T-helper 17 cell (primary cell): ENCODE measurements around the gene TM9SF4. TPM values are rescaled to one million over a fixed set of nuclear protein-coding genes. Genes with fewer than 3 reads are reported as not detected.
A peak's percentile ranks its signal among the peaks of the same experiment; 100 is the strongest.

ENCODE experiments used
- ATAC-seq: fragments of 150-1000 bp; cut with Tn5 transposase; 2 replicates; pipeline ENCODE4 v1.10.0; 2021; ENCODE audit warnings: mild to moderate bottlenecking, moderate library complexity
- DNase-seq, 3 donors: peaks; one replicate each; pipeline versions ENCODE4 v3.0.0 to v3.0.0-alpha.2; 2020 to 2021
- H3K9me3 ChIP-seq: one replicate; pipeline ENCODE4 v1.7.0; 2013; ENCODE audit warnings: low read length, mild to moderate bottlenecking; ENCODE audit not compliant: control insufficient read depth, poor library complexity, severe bottlenecking
- H3K27ac Mint-ChIP-seq: one replicate; pipeline ENCODE4 v1.8.0; 2022; ENCODE audit warnings: mild to moderate bottlenecking, moderate library complexity, mixed read lengths
- H3K27me3 Mint-ChIP-seq: one replicate; pipeline ENCODE4 v1.8.0; 2022; ENCODE audit warnings: mixed read lengths
- H3K36me3 Mint-ChIP-seq: one replicate; pipeline ENCODE4 v1.8.0; 2022; ENCODE audit warnings: low read depth, mixed read lengths
- H3K4me1 Mint-ChIP-seq: one replicate; pipeline ENCODE4 v1.8.0; 2022; ENCODE audit warnings: mild to moderate bottlenecking, mixed read lengths
- H3K4me3 Mint-ChIP-seq: one replicate; pipeline ENCODE4 v1.8.0; 2022; ENCODE audit warnings: mild to moderate bottlenecking, moderate library complexity, mixed read lengths
- total RNA-seq, 4 donors: library from RNA in 2 of 4; stranded (reverse) in 2 of 4; gene quantifications; one replicate each; pipeline ENCODE4 v1.2.3 and lab custom pipeline; 2022 to 2026

TM9SF4 gene, protein sequence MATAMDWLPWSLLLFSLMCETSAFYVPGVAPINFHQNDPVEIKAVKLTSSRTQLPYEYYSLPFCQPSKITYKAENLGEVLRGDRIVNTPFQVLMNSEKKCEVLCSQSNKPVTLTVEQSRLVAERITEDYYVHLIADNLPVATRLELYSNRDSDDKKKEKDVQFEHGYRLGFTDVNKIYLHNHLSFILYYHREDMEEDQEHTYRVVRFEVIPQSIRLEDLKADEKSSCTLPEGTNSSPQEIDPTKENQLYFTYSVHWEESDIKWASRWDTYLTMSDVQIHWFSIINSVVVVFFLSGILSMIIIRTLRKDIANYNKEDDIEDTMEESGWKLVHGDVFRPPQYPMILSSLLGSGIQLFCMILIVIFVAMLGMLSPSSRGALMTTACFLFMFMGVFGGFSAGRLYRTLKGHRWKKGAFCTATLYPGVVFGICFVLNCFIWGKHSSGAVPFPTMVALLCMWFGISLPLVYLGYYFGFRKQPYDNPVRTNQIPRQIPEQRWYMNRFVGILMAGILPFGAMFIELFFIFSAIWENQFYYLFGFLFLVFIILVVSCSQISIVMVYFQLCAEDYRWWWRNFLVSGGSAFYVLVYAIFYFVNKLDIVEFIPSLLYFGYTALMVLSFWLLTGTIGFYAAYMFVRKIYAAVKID
- total RNA-seq (10 to 100 TPM; 41.2 to 42.4 TPM), total RNA-seq (lab: John Stamatoyannopoulos, UW) (33.9 to 43.1 reads per million in 2 donors)

DNA sequence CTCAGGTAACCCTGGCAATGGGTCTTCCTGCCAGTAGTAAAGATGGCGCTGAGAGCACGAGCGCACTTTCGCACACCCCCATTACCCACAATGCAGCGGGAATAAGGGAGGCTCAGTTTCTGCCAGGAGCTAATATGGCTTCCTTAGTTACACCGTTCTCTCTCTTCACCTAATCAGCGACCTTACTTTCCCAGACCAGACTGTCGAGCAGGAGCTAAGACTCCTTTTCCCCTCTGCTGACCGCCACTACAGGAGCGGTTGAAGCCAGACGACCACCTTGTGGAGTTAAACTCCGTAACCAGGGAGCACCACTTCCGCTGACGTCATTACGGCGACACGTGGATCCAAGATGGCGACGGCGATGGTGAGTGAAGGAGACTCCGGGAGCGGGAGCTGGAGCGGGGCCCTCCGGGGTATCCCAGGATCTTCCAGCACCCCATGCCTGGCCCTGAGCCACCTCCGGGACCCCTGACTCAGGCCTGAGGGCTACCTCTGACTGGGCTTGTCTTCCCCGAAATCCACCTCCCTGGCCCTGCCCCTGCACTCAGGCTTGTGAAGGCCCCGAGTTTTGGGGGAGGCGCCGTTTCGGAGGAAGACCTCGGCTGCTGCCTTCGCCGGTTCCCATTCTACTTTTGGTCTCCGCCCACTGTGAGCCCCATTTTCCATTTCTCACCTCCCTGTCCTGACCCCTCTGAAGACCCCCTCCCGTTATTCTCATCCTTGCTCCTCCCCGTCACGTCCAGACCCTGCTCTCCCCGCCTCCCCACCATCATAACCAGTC, at the start of gene TM9SF4:
Gene TM9SF4 (plus strand): TSS at position 323 of the 781 bp plus-strand sequence. CDS start 27 bp downstream, at position 350.
- DNase-seq (peak; percentile 68 to 80 (median 73)), ATAC-seq (peak; percentile 94)
- peaks cover 26% of the 10 kb centered on the region for H3K4me1 Mint-ChIP-seq
- no peaks in the 10 kb centered on the region for H3K9me3 ChIP-seq
- peak within 1 kb of the TSS; percentile 97 for H3K4me3 Mint-ChIP-seq
- peaks cover 6% of the 10 kb centered on the region for H3K36me3 Mint-ChIP-seq
- peak within 1 kb of the TSS; percentile 100 for H3K27ac Mint-ChIP-seq
- no peaks in the 10 kb centered on the region for H3K27me3 Mint-ChIP-seq

DNA sequence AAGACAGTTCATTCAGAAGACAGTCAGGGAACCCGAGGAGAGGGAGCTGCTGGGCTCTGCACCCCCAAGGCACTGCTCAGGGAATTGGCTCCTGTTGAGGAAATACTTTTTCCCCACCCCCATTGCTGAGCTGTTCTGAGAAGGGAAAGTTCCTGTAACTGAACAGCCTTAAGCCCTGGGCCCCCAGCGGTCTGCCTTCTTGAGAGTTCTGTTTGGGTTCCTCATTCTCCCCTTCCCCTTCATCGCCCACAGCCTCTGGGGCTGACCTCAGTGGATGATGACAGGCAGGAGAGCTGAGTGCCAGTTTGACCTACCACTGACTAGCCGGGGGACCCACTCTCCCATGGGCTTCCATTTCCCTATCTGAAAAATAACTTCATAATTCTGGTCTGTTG, 46.7 kb upstream of the TM9SF4 start:
- H3K4me3 Mint-ChIP-seq: no peak overlapping the region
- H3K27me3 Mint-ChIP-seq: peaks cover 65% of the 10 kb centered on the region
- peaks cover 2% of the 10 kb centered on the region for H3K4me1 Mint-ChIP-seq
- H3K9me3 ChIP-seq: no peaks in the 10 kb centered on the region
- no peak overlapping the region for H3K27ac Mint-ChIP-seq
- ATAC-seq: peak; percentile 44
- DNase-seq: no peak
- peaks cover 5% of the 10 kb centered on the region for H3K36me3 Mint-ChIP-seq

DNA sequence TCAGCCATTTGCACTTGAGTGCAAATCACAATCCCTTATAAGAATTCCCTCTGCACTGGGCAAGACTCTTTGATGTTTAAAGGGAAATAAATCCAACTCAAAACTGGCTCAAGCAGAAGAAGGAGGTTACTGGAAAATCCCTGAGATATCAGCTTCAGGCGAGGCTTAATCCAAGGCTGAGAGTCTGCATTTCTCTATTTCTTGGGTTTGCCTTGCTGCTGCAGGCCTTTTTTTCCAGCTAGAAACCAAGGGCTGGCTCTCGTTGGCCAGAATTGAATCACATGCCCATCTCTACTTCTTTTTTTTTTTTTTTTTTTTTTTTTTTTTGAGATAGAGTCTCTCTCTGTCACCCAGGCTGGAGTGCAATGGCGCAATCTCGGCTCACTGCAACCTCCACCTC, 45.8 kb upstream of the TM9SF4 start:
- peaks cover 57% of the 10 kb centered on the region for H3K27me3 Mint-ChIP-seq
- H3K4me1 Mint-ChIP-seq: peaks cover 2% of the 10 kb centered on the region
- peaks cover 5% of the 10 kb centered on the region for H3K36me3 Mint-ChIP-seq
- no peak overlapping the region for H3K4me3 Mint-ChIP-seq
- DNase-seq (no peak), ATAC-seq (no peak)
- no peaks in the 10 kb centered on the region for H3K9me3 ChIP-seq
- H3K27ac Mint-ChIP-seq: no peak overlapping the region

DNA sequence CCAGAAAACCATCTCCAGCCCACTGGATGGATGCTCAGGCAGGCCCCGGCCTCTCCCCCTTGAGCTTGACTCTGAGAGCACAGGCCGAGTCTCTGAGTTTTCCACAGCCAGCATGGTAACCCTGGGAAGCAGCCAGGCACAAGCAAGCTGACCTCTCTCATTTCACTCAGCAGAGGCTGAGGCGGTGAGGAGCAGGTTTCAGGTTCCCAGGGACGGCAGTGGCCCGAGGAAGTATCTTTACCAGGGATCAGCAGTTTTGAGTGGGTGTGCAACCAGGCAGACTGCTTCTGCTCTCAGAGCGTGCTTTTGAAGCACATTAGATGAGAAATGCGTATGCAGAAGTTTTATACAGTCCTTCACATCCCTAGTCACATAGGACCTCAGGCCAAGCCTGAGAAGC, 44.8 kb upstream of the TM9SF4 start:
- no peak for ATAC-seq
- no peak overlapping the region for H3K27ac Mint-ChIP-seq
- H3K9me3 ChIP-seq: no peaks in the 10 kb centered on the region
- peaks cover 5% of the 10 kb centered on the region for H3K36me3 Mint-ChIP-seq
- H3K27me3 Mint-ChIP-seq: peaks cover 48% of the 10 kb centered on the region
- no peak overlapping the region for H3K4me3 Mint-ChIP-seq
- no peak for DNase-seq
- peaks cover 2% of the 10 kb centered on the region for H3K4me1 Mint-ChIP-seq

DNA sequence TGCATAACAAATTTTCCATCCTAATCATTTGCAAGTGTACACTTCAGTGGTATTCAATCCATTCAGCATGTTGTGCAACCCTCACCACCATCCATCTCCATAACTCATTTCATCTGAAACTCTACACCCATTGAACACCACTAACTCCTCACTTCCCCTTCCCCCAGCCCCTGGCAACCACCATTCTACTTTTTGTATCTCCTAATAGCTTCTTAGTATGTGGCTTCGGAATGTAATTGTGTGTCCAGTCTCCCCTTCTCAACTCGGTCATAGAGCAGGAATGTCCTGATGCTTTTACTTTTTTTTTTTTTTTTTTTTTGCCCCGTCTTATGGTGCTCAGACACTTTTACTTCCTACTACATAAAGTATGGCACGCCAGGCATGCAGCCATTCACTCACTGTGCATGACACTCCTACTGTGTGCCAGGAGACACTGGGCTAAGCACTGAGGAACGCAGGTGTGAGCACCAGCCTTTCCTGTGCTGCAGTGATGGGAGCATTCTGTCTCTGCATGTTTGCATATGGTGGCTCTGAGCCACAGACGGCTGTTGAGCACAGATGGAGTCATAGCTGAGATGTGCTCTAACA, 42.2 kb upstream of the TM9SF4 start:
- no peak overlapping the region for H3K27ac Mint-ChIP-seq
- ATAC-seq (no peak), DNase-seq (no peak)
- H3K4me1 Mint-ChIP-seq: peaks cover 7% of the 10 kb centered on the region
- no peaks in the 10 kb centered on the region for H3K36me3 Mint-ChIP-seq
- H3K27me3 Mint-ChIP-seq: peaks cover 31% of the 10 kb centered on the region
- no peaks in the 10 kb centered on the region for H3K9me3 ChIP-seq
- H3K4me3 Mint-ChIP-seq: no peak overlapping the region

DNA sequence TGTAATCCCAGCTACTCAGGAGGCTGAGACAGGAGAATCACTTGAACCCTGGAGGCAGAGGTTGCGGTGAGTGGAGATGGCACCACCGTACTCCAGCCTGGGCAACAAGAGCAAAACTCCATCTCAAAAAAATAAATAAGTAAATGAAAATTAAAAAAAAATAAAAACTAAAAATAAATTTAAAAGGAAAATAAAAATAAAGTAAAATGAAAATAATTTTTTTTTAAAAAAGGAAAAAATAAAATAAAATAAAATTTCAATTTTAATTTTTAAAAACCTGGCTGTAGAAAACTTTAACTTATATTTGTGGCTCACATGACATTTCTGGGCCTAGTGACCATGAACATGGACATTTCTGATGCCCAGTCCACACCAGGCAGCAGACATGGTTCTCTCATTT, 41.3 kb upstream of the TM9SF4 start:
- Mint-ChIP-seq H3K4me1 (peaks cover 5% of the 10 kb centered on the region), H3K36me3 (no peaks in the 10 kb centered on the region), H3K27me3 (peaks cover 28% of the 10 kb centered on the region), H3K27ac (no peak overlapping the region), H3K4me3 (no peak overlapping the region)
- no peaks in the 10 kb centered on the region for H3K9me3 ChIP-seq
- ATAC-seq (no peak), DNase-seq (no peak)

DNA sequence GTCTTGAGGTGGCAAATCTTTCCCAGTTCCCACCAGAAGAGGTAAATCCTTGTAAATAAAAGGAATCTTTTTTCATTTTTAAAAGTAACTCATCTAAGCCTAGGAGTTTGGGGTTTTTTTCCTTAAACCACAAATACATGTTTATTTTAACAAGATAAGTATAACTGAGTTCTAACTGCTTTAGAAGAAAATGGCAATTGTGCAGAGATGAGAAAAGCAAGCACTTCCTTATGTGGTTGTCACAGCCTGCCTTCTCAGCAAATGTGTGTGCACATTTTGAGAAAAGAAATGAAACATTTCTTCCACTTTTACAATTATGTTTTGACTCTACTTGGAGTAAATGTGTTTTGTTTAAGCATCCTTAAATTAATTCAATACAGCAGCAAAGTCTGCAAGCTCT, 39.8 kb upstream of the TM9SF4 start:
- H3K9me3 ChIP-seq: no peaks in the 10 kb centered on the region
- H3K36me3 Mint-ChIP-seq: no peaks in the 10 kb centered on the region
- peaks cover 28% of the 10 kb centered on the region for H3K27me3 Mint-ChIP-seq
- no peak overlapping the region for H3K4me3 Mint-ChIP-seq
- ATAC-seq (no peak), DNase-seq (no peak)
- H3K27ac Mint-ChIP-seq: no peak overlapping the region
- peaks cover 5% of the 10 kb centered on the region for H3K4me1 Mint-ChIP-seq

DNA sequence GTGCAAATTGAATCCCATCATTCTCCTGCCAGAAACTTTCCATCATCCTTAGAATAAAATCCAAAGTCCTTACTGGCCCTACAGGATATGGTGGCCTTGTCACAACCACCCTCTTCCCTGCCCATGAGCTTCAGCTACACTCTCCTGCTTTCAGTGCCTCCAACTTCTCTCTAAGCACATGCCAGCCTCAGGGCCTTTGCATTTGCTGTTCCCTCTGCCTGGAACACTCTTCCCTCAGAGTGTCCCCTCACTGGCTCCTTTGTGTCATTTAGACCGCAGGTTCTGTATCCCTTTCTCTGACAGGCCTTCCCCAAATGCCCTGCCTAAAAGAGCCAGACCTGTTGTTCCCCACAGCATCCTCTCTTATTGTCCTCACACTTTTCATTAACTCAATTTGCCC, 39.2 kb upstream of the TM9SF4 start:
- Mint-ChIP-seq H3K4me1 (peaks cover 5% of the 10 kb centered on the region), H3K27me3 (peaks cover 32% of the 10 kb centered on the region), H3K27ac (no peak overlapping the region), H3K36me3 (no peaks in the 10 kb centered on the region), H3K4me3 (no peak overlapping the region)
- DNase-seq (no peak), ATAC-seq (no peak)
- no peaks in the 10 kb centered on the region for H3K9me3 ChIP-seq

DNA sequence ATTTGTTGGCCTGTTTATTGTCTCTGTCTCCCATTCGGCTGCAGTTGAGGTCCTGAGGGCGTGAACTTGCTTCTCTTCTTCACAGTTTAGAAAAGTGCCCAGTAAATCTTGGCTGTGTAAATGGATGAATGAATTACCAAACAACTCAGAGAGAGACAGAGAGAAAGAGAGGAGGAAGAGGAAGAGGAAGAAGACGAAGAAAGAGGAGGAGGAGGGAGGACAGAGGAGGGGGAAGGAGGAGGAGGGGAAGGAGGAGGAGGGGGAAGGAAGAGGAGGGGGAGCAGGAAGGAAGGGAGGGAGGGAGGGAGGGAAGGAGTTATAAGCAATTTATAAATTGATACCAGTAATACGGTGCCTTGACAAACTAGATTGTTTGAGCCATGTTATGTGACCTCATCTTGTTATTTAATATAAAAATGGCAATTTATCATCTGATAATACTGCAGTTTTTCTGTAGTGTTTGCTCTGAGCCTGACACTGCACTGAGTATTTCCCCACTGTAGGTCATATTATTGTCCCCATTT, 38.8 kb upstream of the TM9SF4 start:
- H3K27ac Mint-ChIP-seq: no peak overlapping the region
- H3K4me3 Mint-ChIP-seq: no peak overlapping the region
- DNase-seq: no peak
- ATAC-seq: no peak
- H3K27me3 Mint-ChIP-seq: peaks cover 37% of the 10 kb centered on the region
- no peaks in the 10 kb centered on the region for H3K36me3 Mint-ChIP-seq
- peaks cover 5% of the 10 kb centered on the region for H3K4me1 Mint-ChIP-seq
- no peaks in the 10 kb centered on the region for H3K9me3 ChIP-seq

DNA sequence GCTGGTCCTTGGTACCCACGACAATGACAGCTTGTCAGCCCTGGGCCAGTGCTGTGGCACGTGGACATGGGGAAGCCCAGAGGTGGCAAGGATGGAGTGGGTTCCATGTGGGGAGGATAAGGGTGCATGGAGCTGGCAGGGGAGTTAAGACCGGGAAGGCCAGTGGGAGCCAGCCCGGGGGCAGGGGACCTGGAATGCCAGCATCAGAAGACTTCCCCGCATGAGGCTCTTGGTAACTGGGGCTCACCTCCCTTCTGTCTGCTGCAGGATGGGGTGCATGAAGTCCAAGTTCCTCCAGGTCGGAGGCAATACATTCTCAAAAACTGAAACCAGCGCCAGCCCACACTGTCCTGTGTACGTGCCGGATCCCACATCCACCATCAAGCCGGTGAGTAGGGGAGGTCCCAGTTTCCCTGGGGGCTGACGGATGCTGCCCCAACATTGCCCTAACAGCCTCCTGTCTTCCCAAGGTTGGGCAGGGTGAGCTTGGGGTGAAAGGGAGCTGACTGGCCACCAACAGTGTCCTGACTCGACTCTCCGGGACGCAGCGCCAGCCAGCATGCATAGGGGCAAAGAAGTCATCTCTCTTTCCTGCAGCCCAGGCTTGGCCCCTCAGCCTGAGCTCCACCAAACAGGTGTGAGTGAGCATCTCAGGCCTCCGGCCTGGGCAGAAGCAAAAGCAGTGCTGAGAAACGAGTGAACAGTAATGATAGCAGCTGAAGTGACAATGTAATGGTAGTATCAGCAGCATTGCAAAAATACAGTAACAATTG, 37.9 kb upstream of the TM9SF4 start:
- ATAC-seq: no peak
- Mint-ChIP-seq H3K27me3 (peaks cover 43% of the 10 kb centered on the region), H3K4me3 (no peak overlapping the region), H3K36me3 (no peaks in the 10 kb centered on the region), H3K4me1 (peaks cover 5% of the 10 kb centered on the region), H3K27ac (no peak overlapping the region)
- no peak for DNase-seq
- H3K9me3 ChIP-seq: no peaks in the 10 kb centered on the region

DNA sequence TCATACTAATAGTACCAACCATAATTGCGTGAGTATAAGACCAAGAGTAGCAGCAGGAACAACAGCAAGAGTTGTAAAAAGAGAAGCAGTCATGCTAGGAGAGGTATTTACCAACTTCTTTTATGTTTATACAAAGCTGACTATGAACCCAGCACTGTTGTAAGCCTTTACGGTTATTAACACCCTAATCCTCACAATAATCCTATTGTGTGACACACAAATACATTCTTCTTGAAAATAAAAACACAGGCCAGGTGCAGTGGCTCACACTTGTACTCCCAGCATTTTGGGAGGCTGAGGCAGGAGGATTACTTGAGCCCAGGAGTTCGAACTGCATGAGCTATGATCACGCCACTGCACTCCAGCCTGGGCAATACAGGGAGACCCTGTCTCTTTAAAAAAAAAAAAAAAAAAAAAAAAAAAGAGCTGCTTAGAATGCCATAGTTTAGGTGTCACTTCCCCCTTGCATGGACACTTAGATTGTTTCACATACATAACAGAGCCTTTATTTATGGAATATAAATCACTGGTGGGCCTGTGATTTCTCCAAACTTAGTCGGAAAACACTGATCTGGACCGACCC, 37.3 kb upstream of the TM9SF4 start:
- DNase-seq (no peak), ATAC-seq (no peak)
- peaks cover 37% of the 10 kb centered on the region for H3K27me3 Mint-ChIP-seq
- H3K4me1 Mint-ChIP-seq: peaks cover 5% of the 10 kb centered on the region
- peaks cover under 1% of the 10 kb centered on the region for H3K36me3 Mint-ChIP-seq
- H3K4me3 Mint-ChIP-seq: no peak overlapping the region
- H3K27ac Mint-ChIP-seq: no peak overlapping the region
- no peaks in the 10 kb centered on the region for H3K9me3 ChIP-seq

DNA sequence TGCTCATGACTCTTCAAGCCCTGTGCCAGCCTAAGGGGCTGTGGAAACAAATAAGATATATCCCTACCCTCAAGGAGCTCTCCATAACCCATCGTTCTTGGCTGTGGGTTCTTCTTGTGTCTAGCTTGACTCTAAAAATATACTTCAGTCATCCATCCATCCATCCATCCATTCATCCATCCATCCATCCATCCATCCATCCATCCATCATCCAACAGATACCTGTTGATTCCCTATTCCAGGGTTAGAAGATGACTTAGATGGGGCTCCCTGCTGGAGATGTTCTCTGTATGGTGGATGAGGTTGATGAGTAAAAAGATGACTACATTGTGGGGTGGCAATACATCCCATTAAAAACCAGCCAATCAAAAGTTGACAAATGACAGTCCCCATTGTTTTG, 34.0 kb upstream of the TM9SF4 start:
- H3K4me3 Mint-ChIP-seq: no peak overlapping the region

More for the DNA sequence above, 34.0 kb upstream of the TM9SF4 start:
- DNase-seq: no peak
- H3K27me3 Mint-ChIP-seq: peaks cover 43% of the 10 kb centered on the region
- H3K36me3 Mint-ChIP-seq: peaks cover 2% of the 10 kb centered on the region
- H3K4me1 Mint-ChIP-seq: peaks cover 3% of the 10 kb centered on the region
- H3K27ac Mint-ChIP-seq: no peak overlapping the region
- no peaks in the 10 kb centered on the region for H3K9me3 ChIP-seq
- ATAC-seq: no peak
